DMS 273 (cell line): ENCODE data around the gene CAMK2G.
A peak's percentile ranks its signal among the peaks of the same experiment; 100 is the strongest.

ENCODE experiments used
- DNase-seq: peaks from one replicate; lab custom pipeline; 2025; ENCODE audit not compliant: unreplicated experiment; lab: John Stamatoyannopoulos, UW

CAMK2G gene

GRCh38 chr10:73865107-73865458, 9.3 kb downstream of the CAMK2G start:
- no peak for DNase-seq

GRCh38 chr10:73864229-73864628, 10.1 kb downstream of the CAMK2G start:
- no peak for DNase-seq

GRCh38 chr10:73863039-73863817, 11.1 kb downstream of the CAMK2G start:
- no peak for DNase-seq

- no peak for DNase-seq
Measured at GRCh38 chr10:73862011-73862410, 12.3 kb downstream of the CAMK2G start.

GRCh38 chr10:73859784-73860491, 14.4 kb downstream of the CAMK2G start:
- DNase-seq = no peak

GRCh38 chr10:73859428-73859783, 14.9 kb downstream of the CAMK2G start:
- no peak for DNase-seq

GRCh38 chr10:73858750-73859427, 15.5 kb downstream of the CAMK2G start:
- no peak for DNase-seq

GRCh38 chr10:73858013-73858708, 16.2 kb downstream of the CAMK2G start:
- no peak for DNase-seq

- no peak for DNase-seq
Measured at GRCh38 chr10:73857446-73857845, 16.9 kb downstream of the CAMK2G start.

- DNase-seq = no peak
Measured at GRCh38 chr10:73856261-73856660, 18.1 kb downstream of the CAMK2G start.

GRCh38 chr10:73855413-73855812, 18.9 kb downstream of the CAMK2G start:
- DNase-seq = no peak

GRCh38 chr10:73854310-73854709, 20.0 kb downstream of the CAMK2G start:
- DNase-seq = no peak

- no peak for DNase-seq
Measured at GRCh38 chr10:73853196-73853595, 21.2 kb downstream of the CAMK2G start.

- DNase-seq = no peak
Measured at GRCh38 chr10:73850863-73851461, 23.4 kb downstream of the CAMK2G start.

- DNase-seq = no peak
Measured at GRCh38 chr10:73850211-73850610, 24.1 kb downstream of the CAMK2G start.

- peak; percentile 81 for DNase-seq
Measured at GRCh38 chr10:73848821-73849489, 25.4 kb downstream of the CAMK2G start.

GRCh38 chr10:73847031-73847430, 27.3 kb downstream of the CAMK2G start:
- DNase-seq = no peak

GRCh38 chr10:73843261-73843660, 31.1 kb downstream of the CAMK2G start:
- DNase-seq = no peak

GRCh38 chr10:73842349-73842748, 32.0 kb downstream of the CAMK2G start:
- DNase-seq = no peak

- DNase-seq = no peak
Measured at GRCh38 chr10:73841526-73842285, 32.6 kb downstream of the CAMK2G start.
